HCT116 (cell line): ENCODE results near the gene PHTF1. TPM values are rescaled to one million over a fixed set of nuclear protein-coding genes. Genes with fewer than 3 reads are reported as not detected.

ENCODE experiments used
- ATAC-seq: fragments of 200-7000 bp; cut with Tn5 transposase; 2 replicates; pipeline ENCODE4 v1.9.1; 2020; ENCODE audit warnings: mild to moderate bottlenecking, moderate library complexity
- BruUV-seq: library from RNA; stranded (reverse); fragments of 400-500 nt; replicated peaks from 2 replicates; lab custom pipeline; 2021; lab: Mats Ljungman, UMichigan
- CTCF ChIA-PET: fragments of 300-600 bp; sonication (Branson Sonifier 250); formaldehyde crosslinking; loops from one replicate; lab custom pipeline; 2021; ENCODE audit warnings: antibody characterized with exemption; lab: Charles Lee
- POLR2A ChIA-PET: fragments of 300-600, 350-600 bp; sonication (Branson Sonifier 250); formaldehyde crosslinking; loops from one replicate; lab custom pipeline; 2021; ENCODE audit warnings: antibody characterized with exemption; lab: Charles Lee
- RAD21 ChIA-PET, 2 experiments: fragments of 300-600 bp; sonication (Branson Sonifier 250); formaldehyde crosslinking; loops; one replicate each; lab custom pipeline; 2023; ENCODE audit warnings: low total read pairs in 2 of 2; ENCODE audit not compliant: uncharacterized antibody in 2 of 2, unreplicated experiment in 2 of 2, low non-redundant PET in 1 of 2; lab: Charles Lee
- DNase-seq: peaks from one replicate; pipeline ENCODE4 v3.0.0-alpha.2; 2010; ENCODE audit warnings: low read depth, low spot score
- H2AFZ ChIP-seq: fragments of 200-600 bp; shearing (Covaris generic), sonication (generic); 2 replicates; pipeline ENCODE4 v1.6.1; 2017; ENCODE audit warnings: low read depth, mixed run types, mixed read lengths, antibody characterized with exemption, low read length; ENCODE audit not compliant: poor library complexity, severe bottlenecking
- H3K27ac ChIP-seq: 2 replicates; pipeline ENCODE4 v1.5.1; 2012; ENCODE audit warnings: low read depth, low read length
- H3K27me3 ChIP-seq: fragments of 200-600 bp; sonication (generic); 2 replicates; pipeline ENCODE4 v1.6.1; 2016; ENCODE audit warnings: mixed run types, low read length, mixed read lengths; ENCODE audit not compliant: insufficient read depth
- H3K36me3 ChIP-seq, 2 experiments: fragments of 200-500 bp in 1 of 2; fragments of 200-600 bp in 1 of 2; sonication (Bioruptor generic) in 1 of 2; sonication (generic) in 1 of 2; 2 replicates each; pipeline versions ENCODE4 v1.5.1 to v1.6.1; 2014 to 2016; ENCODE audit warnings: low read length in 2 of 2, inconsistent platforms in 1 of 2, mixed read lengths in 1 of 2, mixed run types in 1 of 2; ENCODE audit not compliant: insufficient read depth in 2 of 2, control insufficient read depth in 1 of 2
- H3K4me1 ChIP-seq, 2 experiments: fragments of 200-600 bp in 1 of 2; sonication (generic) in 1 of 2; 2 replicates each; pipeline versions ENCODE4 v1.5.1 to v1.6.1; 2012 to 2017; ENCODE audit warnings: low read length in 2 of 2, inconsistent platforms in 1 of 2, mild to moderate bottlenecking in 1 of 2, mixed read lengths in 1 of 2, mixed run types in 1 of 2, moderate library complexity in 1 of 2; ENCODE audit not compliant: insufficient read depth in 2 of 2, control insufficient read depth in 1 of 2
- H3K4me2 ChIP-seq: fragments of 200-600 bp; sonication (generic); 2 replicates; pipeline ENCODE4 v1.6.1; 2017; ENCODE audit warnings: mixed run types, low read length, mixed read lengths
- H3K4me3 ChIP-seq, 2 experiments: fragments of 200-600 bp in 1 of 2; sonication (generic) in 1 of 2; replicated peaks in 1 of 2; 2 replicates each; pipeline ENCODE4 v1.5.1; 2011 to 2016; ENCODE audit warnings: low read length in 2 of 2, control low read depth in 1 of 2, low read depth in 1 of 2, mild to moderate bottlenecking in 1 of 2, mixed read lengths in 1 of 2, mixed run types in 1 of 2
- H3K79me2 ChIP-seq: fragments of 200-600 bp; sonication (generic); 2 replicates; pipeline ENCODE4 v1.6.1; 2017; ENCODE audit warnings: mild to moderate bottlenecking, mixed run types, low read length, moderate library complexity, mixed read lengths; ENCODE audit not compliant: insufficient read depth
- H3K9ac ChIP-seq: fragments of 200-600 bp; sonication (generic); 2 replicates; pipeline ENCODE4 v1.6.1; 2016; ENCODE audit warnings: low read length, mixed read lengths
- H3K9me2 ChIP-seq: fragments of 200-600 bp; sonication (generic), shearing (Covaris generic); 2 replicates; pipeline ENCODE4 v1.6.1; 2017; ENCODE audit warnings: mixed run types, mild to moderate bottlenecking, moderate library complexity; ENCODE audit not compliant: insufficient read depth
- H3K9me3 ChIP-seq, 2 experiments: fragments of 200-500 bp in 1 of 2; fragments of 200-600 bp in 1 of 2; sonication (Bioruptor generic) in 1 of 2; sonication (generic) in 1 of 2; 2 replicates each; pipeline ENCODE4 v1.6.1; 2014 to 2017; ENCODE audit warnings: low read length in 2 of 2, mixed read lengths in 2 of 2, inconsistent platforms in 1 of 2, low read depth in 1 of 2, mild to moderate bottlenecking in 1 of 2, mixed run types in 1 of 2, moderate library complexity in 1 of 2; ENCODE audit not compliant: control insufficient read depth in 1 of 2, insufficient read depth in 1 of 2
- H4K20me1 ChIP-seq: fragments of 200-600 bp; sonication (generic), shearing (Covaris generic); 2 replicates; pipeline ENCODE4 v1.6.1; 2017; ENCODE audit warnings: mixed run types, mild to moderate bottlenecking, moderate library complexity; ENCODE audit not compliant: insufficient read depth
- ATF3 ChIP-seq: IDR thresholded peaks from 2 replicates; pipeline ENCODE4 v1.6.1; 2012
- CTCF ChIP-seq, 3 experiments: fragments of 200-600 bp in 1 of 3; sonication (generic) in 1 of 3; IDR thresholded peaks in 2 of 3; conservative IDR thresholded peaks in 1 of 3; 2 replicates each; pipeline ENCODE4 v1.5.1; 2012 to 2017; ENCODE audit warnings: low read depth in 2 of 3, low read length in 2 of 3, antibody characterized with exemption in 1 of 3, borderline replicate concordance in 1 of 3, control low read depth in 1 of 3, mild to moderate bottlenecking in 1 of 3, mixed read lengths in 1 of 3, mixed run types in 1 of 3, moderate library complexity in 1 of 3; ENCODE audit not compliant: insufficient read depth in 1 of 3
- EGR1 ChIP-seq: IDR thresholded peaks from 2 replicates; pipeline ENCODE4 v1.6.1; 2012; ENCODE audit warnings: low read depth
- ELF1 ChIP-seq: IDR thresholded peaks from 2 replicates; pipeline ENCODE4 v1.6.1; 2012; ENCODE audit warnings: low read depth, borderline replicate concordance
- FOSL1 ChIP-seq: IDR thresholded peaks from 2 replicates; pipeline ENCODE4 v1.6.1; 2012; ENCODE audit warnings: low read depth
- JUND ChIP-seq: IDR thresholded peaks from 2 replicates; pipeline ENCODE4 v1.6.1; 2012
- MAX ChIP-seq: IDR thresholded peaks from 2 replicates; pipeline ENCODE4 v1.6.1; 2012
- REST ChIP-seq: IDR thresholded peaks from 2 replicates; pipeline ENCODE4 v1.6.1; 2012; ENCODE audit warnings: low read depth
- SIN3A ChIP-seq: IDR thresholded peaks from 2 replicates; pipeline ENCODE4 v1.6.1; 2012; ENCODE audit warnings: low read depth
- SP1 ChIP-seq: IDR thresholded peaks from 2 replicates; pipeline ENCODE4 v1.6.1; 2012; ENCODE audit warnings: low read depth
- SRF ChIP-seq: IDR thresholded peaks from 2 replicates; pipeline ENCODE4 v1.6.1; 2012; ENCODE audit warnings: low read depth
- TCF7L2 ChIP-seq: IDR thresholded peaks from 2 replicates; pipeline ENCODE4 v1.7.0; 2011; ENCODE audit warnings: borderline replicate concordance, inconsistent platforms; ENCODE audit not compliant: insufficient read depth, insufficient read length; ENCODE audit errors: extremely low read depth
- YY1 ChIP-seq: IDR thresholded peaks from 2 replicates; pipeline ENCODE4 v1.6.1; 2011; ENCODE audit warnings: low read length, low read depth, moderate library complexity, mild to moderate bottlenecking; ENCODE audit not compliant: insufficient replicate concordance; ENCODE audit errors: extremely low read depth
- ZBTB33 ChIP-seq: IDR thresholded peaks from 2 replicates; pipeline ENCODE4 v1.6.1; 2011; ENCODE audit warnings: mild to moderate bottlenecking, low read length, moderate library complexity; ENCODE audit not compliant: insufficient replicate concordance; ENCODE audit errors: extremely low read depth
- ZFX ChIP-seq: fragments of 450-650 bp; IDR thresholded peaks from 2 replicates; pipeline ENCODE4 v1.6.1; 2017
- ZNF274 ChIP-seq: fragments of 200-500 bp; sonication (Bioruptor generic); IDR thresholded peaks from 2 replicates; pipeline ENCODE4 v1.6.1; 2014; ENCODE audit warnings: mild to moderate bottlenecking, low read depth, low read length, inconsistent platforms
- intact Hi-C: fragments of 100-400 bp; cut with micrococcal nuclease; formaldehyde crosslinking; loops from 2 replicates; pipeline ENCODE4 v1.10.0; 2022
- total RNA-seq: library from RNA; stranded (reverse); gene quantifications from one replicate; pipeline ENCODE4 v1.2.1, GENCODE V29; 2021; ENCODE audit not compliant: unreplicated experiment

PHTF1 gene
- total RNA-seq, 1 experiment from 2014 or later: 11.4 TPM

- ChIA-PET RAD21 (no interaction called here), CTCF (no interaction called here)
- TF ChIP-seq EGR1 (no peak), MAX (no peak), CTCF (IDR thresholded peaks at IDR 0.05 in 2 of 3, conservative IDR thresholded peaks at IDR 0.05 in 1 of 3; ENCODE audit: borderline replicate concordance in 1 of 3, insufficient read depth in 1 of 3, low read depth in 2 of 3, low read length in 2 of 3) (no peak), TCF7L2 (no peak), YY1 (no peak), JUND (no peak), ZNF274 (no peak), SP1 (no peak), REST (no peak), ZBTB33 (no peak), FOSL1 (no peak), SRF (no peak), ZFX (no peak), ATF3 (no peak), ELF1 (no peak), SIN3A (no peak)
- TF ChIP-seq, all 23 proteins: peak for 0
- no TSS peak for BruUV-seq
- H4K20me1 ChIP-seq: no peaks in the 10 kb centered on the region
- DNase-seq: no peak
- intact Hi-C loops: no loop called here
- peaks cover 44% of the 10 kb centered on the region for H3K79me2 ChIP-seq
- H3K9me2 ChIP-seq: no peaks in the 10 kb centered on the region
- no peak overlapping the region for H3K27ac ChIP-seq
- H3K9ac ChIP-seq: no peak overlapping the region
- no peak overlapping the region for H3K4me2 ChIP-seq
- no peaks in the 10 kb centered on the region for H3K9me3 ChIP-seq
- no peak overlapping the region for H2AFZ ChIP-seq
- peaks cover 0 to 5% of the 10 kb centered on the region in 2 experiments; a peak in 2 of 4 replicates for H3K36me3 ChIP-seq
- H3K27me3 ChIP-seq: no peaks in the 10 kb centered on the region
- ATAC-seq: no peak
- H3K4me1 ChIP-seq: no peaks in the 10 kb centered on the region; a peak in 1 of 4 replicates
- POLR2A ChIA-PET: no interaction called here
- no peak overlapping the region for H3K4me3 ChIP-seq
Measured at GRCh38 chr1:113780374-113781146, 21.3 kb upstream of the PHTF1 start.
